ENCODE data around the gene GPR139.

The GPR139 gene

DNA sequence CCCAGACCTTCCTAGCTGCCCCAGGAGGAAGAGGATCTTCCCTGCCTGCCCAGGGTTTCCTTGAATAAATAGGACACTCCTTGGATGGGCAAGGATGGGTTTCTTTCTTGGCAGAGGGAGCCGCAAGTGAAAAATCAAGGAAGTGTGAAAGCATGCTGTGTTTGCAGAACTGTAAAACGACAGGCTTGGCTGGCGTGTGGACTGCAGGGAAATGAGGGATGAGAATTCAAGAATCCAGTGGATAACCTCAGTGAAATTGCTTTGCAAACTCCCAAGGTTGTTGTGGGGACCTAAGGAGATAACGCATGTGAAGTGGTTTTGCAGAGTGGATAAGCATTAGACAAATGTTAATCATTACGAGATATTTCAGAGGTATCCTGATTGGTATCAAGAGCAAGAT is 20.4 kb downstream of the GPR139 start:
- no peak for DNase-seq (ENCODE audit: low read depth in 2 of 2)

DNA sequence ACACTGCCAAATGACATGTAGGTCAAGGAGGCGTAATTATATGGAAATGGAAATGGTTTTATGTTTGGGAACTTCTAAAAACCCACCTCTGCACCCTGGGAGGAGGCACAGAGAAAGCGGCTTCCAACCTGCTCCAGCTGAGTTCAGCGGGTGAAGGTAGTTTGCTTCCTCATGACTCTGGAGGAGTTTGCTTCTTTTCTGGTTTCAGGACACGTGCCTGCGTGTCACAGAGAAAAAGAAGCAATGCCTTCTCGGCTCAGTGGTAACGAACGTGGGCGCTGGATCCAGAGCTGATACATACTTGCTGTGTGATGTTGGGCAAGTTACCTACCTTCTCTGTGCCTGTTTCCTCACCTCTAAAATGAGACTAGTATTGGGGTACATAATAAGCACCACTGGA is 22.1 kb downstream of the GPR139 start:
- no peak for DNase-seq (ENCODE audit: low read depth in 2 of 2)

DNA sequence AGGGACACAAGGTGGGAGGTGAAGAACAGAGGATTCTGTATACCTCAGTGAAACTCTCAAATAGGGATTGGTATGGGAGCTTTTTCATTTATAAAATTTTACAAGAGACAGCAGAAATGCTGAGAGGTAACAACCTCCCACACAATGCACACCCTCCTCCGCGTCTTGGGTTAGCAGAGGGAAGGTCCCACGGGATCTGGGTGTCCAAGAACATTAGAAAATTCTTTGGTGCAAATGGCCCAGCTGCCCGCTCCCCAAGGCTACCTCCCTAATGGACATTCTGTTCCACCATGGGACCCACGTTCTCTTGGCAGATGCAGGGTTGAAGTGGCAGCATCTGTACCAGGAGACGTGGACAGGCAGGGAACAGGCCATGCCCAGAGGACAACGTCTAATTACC is 22.5 kb downstream of the GPR139 start:
- no peak for DNase-seq (ENCODE audit: low read depth in 2 of 2)

DNA sequence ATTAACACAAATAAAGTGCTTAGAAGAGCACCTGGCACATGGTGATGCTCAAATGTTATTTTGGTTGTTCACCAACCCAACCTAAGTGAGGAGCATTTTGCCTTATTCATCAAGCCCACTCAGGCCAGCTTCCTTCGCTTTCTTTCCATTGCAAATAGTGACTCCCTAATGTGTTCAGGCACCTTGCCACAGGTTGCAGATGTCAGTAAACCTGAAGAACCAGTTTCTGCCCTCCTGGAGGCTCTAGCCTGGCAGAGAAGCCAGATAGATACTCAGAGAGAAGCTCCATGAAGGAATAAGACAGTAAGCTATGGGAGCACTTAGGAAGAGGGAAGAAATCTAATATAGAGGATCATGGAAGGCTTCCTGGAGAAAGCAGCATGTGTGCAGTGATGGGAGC is 23.9 kb downstream of the GPR139 start:
- no peak for DNase-seq (ENCODE audit: low read depth in 2 of 2)

DNA sequence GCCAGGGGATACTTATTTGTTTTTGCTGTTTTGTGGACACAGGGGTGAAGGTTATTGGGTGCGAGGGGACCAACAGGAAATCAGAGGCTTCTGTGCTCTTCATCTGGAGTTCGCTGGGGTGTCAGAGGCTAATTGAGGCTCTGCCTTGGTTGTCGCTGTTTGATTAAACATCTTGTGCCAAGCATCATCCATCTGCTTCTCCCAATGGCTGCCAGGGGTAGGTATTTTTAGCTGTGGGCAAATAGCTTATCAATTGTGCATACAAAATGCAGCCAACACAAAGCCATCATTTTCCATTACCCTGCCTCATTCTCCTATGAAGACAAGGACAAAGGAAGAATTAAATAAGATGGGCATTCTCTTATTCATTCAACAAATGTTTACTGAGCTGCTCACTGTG is 27.8 kb downstream of the GPR139 start:
- DNase-seq (ENCODE audit: low read depth in 2 of 2), result no peak

DNA sequence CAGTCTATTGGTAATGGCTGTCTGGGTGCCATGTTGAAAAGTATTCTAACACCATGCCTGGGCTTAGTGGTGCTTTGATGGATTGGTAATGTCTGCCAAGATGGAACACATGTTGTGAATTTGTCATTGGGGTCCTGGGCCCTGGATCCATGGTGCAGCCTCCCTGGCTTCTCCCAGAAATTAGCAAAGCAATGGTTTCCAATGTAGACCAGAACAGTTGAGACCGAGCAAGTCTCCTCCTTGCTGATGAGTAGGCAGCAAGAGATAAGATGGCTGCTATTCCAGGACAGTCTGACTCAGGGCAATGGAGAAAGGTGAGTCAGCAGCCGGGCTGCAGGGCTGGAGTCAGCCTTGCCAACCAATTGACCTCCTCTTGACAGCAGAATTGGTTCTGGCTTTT is 30.8 kb downstream of the GPR139 start:
- no peak for DNase-seq (ENCODE audit: low read depth in 2 of 2)

DNA sequence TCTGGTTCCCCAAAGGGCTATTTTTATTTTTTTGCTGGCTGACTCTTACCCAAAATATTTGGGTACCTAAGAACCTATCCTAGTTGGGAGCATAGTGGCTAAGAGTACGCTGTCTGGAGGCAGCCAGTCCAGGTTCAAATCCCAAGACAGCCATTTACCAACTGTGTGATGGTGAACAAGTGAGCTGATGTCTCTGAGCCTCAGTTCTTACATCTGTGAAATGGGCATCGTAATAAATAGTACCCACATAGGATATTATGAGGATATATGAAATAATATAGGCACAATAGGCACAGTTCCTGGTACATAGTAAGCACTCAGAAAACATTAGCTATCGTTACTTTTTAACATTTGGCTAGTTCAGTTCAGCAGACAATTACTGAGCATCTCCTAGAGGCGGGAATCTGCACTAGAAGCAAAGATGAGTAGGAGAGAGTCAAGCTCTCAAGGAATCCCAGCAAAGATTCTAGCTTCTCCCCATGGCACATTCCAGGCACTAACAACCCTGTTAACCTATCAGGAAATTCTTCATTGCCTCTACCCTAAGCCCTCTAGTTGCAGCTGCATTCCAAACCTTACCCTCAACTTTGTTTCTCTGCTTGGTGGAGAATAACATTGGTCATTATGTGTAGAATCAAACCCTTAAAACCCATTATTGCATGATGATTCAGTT is 31.6 kb downstream of the GPR139 start:
- no peak for DNase-seq (ENCODE audit: low read depth in 2 of 2)

DNA sequence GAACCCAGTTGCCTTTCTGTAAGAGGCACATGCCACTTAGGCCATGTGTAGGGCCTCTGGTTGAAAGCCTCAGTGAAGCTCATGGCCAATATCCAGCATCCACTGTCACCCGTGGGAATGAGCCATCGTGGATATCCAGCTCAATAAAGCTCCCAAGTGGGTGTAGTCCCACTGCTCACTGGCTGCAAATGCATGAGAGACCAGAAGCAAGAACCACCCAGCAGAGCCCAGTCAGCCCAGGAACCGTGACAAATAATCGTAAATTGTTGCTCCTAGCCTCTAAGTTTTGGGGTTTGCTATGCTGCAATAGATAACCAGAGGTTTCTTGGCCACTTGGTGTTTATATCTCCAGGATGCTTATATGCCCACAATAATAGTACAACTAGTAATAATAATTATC is 33.7 kb downstream of the GPR139 start:
- no peak for DNase-seq (ENCODE audit: low read depth in 2 of 2)

DNA sequence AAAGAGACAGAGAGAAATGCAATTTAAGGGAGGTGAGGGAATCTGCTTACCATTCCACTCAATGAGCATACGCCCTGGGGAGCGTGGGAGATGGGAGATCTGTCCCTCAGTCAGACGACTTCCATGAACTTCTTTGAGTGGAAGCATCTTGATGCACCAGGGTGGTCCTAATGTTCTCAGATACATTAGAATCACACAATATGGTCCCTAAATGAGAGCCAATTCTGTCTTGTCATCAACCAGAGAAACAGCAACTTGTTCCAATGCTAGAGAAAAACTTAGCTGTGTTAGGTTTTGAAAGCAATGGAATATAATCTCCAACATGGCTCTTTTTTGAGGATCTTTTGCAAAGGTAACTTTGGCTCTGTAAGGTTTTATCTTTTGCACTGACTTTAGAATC is 44.1 kb downstream of the GPR139 start:
- DNase-seq (ENCODE audit: low read depth in 2 of 2), result no peak

DNA sequence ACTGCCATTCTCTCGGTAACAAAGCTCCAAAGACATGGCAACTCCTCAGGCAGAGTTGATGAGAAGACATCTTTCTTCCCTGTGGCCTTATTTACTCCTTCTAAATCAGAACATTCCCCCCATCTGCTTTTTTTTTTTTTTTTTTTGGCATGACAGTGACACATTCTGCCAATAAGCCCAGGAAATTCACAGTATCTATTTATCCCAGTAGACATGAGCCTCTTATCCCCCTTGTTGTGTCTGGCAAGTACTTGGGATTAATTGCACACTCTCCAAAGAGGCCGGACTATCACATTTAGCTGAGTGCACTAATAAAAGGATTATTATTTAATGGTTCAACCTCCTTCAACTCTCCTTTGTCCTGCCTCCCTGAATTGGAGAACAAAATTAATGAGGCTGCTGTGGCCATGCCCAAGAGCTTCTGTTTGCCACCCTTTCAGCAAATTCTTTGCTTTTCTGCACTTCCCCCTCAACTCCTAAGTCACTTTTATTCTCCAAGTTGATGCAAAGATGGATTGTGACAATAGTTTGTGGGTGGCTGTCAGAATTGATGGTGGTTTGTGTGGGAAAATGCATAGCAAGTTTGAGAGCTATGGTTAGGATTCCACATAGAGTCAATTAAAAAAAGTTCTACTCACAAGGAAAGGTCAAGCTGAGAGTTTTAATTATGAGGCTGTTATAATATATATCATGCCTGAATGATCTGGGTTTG is 47.2 kb downstream of the GPR139 start:
- no peak for DNase-seq (ENCODE audit: low read depth in 2 of 2)

DNA sequence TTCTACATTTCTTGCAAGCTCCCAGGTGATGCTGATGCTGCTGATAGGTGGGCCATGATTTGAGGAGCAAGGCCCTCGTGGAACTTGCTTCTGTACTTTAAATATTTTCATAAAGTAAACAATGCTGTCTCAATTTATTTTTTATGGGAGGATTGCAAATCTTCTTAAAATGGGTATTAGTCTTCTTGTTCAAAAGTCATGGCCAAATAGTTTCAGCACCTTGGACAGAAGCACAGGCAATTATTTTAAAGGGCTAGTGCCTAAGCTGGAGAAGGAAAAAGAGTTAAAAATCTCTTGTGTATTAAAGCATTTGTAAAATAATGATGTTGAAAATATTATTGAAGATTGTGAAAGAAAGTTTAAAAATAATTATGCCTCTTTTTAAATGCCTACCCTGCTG is 50.5 kb downstream of the GPR139 start:
- no peak for DNase-seq (ENCODE audit: low read depth in 2 of 2)

DNA sequence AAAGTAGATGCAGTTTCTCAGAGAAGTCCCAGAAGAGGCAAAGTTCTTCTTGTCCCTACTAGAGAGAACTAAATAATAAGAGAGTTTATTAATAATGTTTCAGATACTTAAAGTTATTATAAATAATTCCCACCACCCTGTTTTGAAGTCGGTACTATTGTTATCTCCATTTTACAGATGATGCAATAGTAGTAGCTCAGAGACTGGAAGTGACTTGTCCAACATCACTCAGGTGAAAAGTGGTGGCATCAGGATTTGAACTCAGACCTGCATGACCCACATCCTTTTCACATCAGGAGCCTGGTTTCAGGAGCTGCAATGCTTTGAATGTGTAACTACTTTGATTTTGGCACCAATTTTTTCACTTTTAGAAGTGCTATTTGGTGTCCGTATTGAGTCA is 52.7 kb downstream of the GPR139 start:
- DNase-seq (ENCODE audit: low read depth in 2 of 2), result no peak

DNA sequence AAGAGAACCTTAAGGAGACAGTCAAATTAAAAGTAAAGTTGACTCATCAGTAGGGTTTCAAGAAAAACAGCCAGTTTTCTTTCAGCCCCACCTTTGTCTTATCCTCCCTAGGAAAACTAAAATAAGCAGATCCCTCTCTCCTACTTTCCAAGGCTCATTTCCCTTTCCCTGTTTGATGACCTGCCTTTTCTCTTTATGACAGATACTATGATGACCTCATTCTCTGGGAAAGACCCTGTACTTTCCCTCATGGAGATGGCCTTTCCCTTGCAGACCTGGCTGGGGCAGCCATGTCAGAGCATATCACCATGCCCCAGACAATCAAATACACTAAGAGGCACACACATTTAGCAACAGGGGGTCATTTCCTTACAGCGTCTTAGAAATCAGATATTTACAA is 53.6 kb downstream of the GPR139 start:
- no peak for DNase-seq (ENCODE audit: low read depth in 2 of 2)

DNA sequence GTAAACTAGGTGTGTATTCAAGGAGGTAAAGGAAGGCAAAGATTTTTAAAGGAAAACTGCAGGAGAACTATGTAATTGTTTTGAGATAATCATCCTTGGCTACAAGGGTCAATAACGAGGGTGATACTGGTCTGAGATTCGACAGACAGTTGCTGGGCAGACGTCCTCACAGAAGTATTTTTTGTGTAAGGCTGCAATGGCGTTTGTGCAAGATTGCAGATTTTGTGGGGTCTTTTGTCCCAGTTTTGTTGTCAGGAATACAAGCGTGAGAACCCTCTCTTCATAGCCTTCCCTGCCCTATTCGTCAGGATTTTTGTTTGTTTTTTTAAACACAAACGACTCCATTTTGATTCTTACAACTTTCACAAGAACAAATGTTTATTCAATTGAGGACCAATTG is 57.5 kb downstream of the GPR139 start:
- no peak for DNase-seq (ENCODE audit: low read depth in 2 of 2)

DNA sequence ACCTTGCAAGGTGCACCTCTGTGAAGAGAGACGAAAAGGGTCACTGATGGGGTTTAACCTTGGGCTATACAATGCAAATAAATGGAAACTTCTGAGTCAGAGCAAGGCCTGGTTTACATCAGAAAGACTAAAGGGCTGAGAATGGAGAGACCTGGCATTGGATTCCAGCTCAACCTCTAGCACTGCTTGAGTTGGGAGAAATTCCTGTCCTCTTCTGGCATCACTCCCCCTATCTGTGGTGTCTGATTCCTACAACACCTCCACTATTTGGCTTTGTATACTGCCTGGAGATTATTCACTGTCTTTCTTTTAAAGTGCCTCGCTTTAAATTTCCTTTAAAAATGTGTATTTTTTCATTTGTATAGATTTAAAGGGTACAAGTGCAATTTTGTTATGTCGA is 68.8 kb downstream of the GPR139 start:
- DNase-seq (ENCODE audit: low read depth in 2 of 2), result no peak

DNA sequence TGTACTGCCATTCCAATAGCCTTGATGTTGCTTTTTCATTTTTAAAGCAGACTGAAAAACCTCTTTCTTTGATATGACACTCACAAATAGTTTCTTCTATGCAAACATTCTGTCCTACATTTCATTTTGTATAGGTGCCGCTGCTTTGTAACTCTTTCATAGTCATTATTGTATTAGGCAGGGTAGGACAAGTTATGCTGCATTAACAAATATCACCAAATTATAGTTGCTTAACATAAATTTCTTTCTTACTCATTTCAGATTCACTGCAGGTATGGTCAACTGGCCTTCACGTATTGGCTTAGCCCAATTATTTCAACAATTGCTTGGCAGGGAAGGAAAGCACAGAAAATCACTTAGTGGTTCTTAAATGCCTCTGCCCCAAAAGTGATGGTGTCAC is 70.8 kb downstream of the GPR139 start:
- DNase-seq (ENCODE audit: low read depth in 2 of 2), result no peak

DNA sequence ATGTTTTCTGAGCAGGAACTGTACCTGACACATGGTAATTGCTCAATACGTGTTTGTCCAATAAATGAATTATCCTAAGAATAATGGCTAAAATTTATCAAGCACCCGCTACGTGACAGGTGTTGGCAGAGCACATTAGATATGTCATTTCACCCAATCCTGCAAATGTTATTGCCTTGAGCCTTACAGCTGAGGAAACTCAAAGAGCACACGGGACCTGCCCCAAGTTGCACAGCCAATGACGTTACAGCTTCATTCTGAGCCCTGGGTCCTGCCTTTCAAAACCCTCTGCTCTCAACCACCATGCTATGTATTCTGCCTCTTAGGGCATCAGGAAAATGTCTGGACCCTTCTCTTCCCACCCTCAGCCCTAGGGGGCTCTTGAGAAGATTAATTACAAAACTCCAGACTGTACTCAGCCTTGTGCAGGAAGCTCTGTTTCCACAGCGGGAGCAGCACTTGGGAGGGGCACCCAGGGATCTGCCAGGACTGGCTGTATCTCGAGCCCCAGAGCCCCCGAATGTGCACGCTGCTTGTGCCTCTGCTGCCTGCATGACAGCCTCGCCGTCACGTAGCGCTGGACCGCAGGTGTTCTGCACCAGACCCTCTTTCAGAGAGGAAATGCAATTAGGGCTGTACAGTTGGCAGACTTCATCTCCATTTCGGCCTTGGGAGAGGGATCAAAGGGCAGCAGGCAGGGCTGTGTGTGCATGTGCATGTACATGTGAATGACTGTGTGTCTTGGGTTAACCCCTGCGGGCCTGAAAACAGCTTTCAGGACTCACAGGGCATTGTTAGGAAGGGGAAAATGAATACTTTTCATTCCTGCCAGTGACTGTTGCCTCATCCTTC is 71.6 kb downstream of the GPR139 start:
- DNase-seq (ENCODE audit: low read depth in 2 of 2), result no peak

DNA sequence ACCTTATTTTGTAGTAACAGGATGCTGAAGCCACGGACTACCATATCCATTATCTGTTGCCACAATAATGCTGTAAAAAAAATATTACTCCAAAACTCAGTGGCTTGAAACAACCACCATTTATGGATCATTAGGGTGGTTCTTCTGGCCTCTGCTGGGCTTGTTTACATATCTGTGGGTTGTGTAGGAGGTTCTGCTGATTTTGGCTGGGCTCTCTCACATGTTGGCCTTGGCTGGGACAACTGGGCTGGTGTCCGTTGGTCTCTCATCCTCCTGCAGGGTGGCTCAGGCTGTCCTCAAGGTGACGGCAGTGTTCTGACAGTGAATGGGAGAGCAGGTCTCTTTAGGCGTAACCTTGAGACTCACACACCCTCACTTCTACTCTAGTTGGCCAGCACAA is 76.0 kb downstream of the GPR139 start:
- no peak for DNase-seq (ENCODE audit: low read depth in 2 of 2)

DNA sequence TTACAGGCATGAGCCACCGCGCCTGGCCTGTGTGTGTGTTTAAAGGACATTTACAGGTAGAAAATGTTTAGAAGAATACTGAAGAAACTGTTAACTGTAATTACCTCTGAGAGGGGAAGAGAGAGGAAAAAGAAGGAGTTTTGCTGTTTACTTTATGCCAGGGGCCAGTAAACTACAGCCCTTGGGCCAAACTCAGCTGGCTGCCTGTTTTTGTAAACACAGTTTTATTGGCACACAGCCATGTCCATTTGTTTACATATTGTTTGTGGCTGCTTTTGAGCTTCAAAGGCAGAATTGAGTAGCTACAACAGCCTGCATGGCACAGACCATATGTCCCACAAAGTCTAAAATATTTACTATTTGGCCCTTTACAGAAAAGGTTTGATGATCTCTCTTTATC is 76.4 kb downstream of the GPR139 start:
- no peak for DNase-seq (ENCODE audit: low read depth in 2 of 2)

DNA sequence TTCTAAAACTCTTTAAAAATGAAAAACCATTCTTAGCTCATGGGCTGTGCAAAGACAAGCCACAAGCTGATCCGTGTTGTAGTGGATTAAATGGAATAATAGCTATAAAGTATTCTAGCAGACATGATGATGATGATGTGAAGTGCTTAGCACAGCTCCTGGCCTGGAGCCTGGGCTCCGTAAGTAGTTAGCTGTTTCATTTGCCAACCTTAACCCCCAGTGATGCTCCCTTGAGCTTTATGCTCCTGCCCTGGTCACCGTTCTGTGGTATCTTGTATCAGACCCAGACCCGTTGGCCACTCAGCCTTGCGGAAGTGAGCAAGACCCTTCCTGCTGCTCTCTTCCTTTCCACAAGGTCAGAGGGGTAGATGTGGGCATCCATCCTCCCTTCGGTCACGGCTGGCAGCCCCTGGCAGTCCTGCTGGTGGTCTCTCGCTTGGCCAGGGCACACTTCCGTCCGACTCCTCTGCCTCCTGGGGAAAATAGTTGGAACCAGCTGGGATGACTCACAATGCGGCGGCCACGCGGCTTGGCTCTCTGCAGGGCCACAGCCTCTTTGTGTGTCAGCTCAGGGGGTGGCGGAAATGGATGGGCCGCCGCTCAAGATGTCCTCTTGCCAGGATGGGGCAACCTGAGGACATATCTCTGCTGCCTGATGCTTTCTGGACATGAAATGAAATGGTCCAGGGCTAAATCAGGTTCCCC is 79.1 kb downstream of the GPR139 start:
- no peak for DNase-seq (ENCODE audit: low read depth in 2 of 2)

DNA sequence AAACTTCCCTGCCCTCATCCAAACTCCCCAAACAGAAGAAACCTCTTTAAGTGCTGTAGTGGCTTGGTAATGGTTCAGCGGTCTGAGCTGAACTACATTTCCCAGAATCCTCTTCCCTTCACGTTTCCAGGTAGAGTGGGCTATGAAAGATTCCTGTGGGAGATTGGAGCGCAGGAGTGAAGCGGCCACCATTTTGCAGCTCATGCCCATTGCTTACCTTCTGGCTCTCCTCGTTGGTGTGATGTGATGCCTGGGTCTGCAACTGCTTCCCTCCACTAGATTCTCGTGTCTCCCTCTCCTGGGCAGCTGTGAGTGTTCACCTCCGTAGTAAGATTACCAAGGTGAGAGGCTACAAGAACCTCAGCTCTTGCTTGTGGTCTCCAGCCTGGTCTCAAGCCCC is 82.1 kb downstream of the GPR139 start:
- DNase-seq (ENCODE audit: low read depth in 2 of 2), result no peak

DNA sequence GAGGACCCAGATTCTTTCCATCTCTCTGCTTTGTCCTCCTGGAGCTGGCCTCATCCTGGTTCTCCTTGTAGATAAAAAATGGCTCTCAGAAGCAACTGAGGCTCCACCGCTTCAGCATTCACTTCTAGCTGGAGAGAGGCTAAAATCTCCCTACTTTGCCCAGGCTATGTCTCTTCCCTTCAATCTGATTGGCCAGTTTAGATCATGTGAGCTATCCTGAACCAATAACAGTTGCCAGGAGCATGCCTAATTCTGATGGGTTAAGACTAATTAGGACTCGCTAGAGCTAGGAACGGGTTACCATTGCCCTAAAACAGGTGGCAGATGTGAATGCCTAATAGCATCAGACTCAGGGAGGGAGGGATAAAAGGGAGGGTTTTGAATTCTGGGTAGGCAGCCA is 89.6 kb downstream of the GPR139 start:
- DNase-seq (ENCODE audit: low read depth in 2 of 2), result no peak
